IMR-90 (cell line): ENCODE data around the gene AUTS2. TPM values are rescaled to one million over a fixed set of nuclear protein-coding genes. Genes with fewer than 3 reads are reported as not detected.

Experiments
- ATAC-seq: fragments of 200-7000 bp; cut with Tn5 transposase; 2 replicates; pipeline ENCODE4 v1.9.1; 2020; ENCODE audit warnings: low read depth, mild to moderate bottlenecking, moderate library complexity
- BruUV-seq: library from RNA; stranded (reverse); fragments of 400-500 nt; replicated peaks from 2 replicates; lab custom pipeline; 2021; lab: Mats Ljungman, UMichigan
- CTCF ChIA-PET: fragments of 300-600 bp; formaldehyde crosslinking; extraction: SDS; loops from one replicate; lab custom pipeline; 2021; ENCODE audit warnings: antibody characterized with exemption; lab: Yijun Ruan, JAX
- POLR2A ChIA-PET: fragments of 300-600 bp; sonication (Branson Sonifier 250); formaldehyde crosslinking; loops from one replicate; lab custom pipeline; 2022; ENCODE audit warnings: antibody characterized with exemption; ENCODE audit not compliant: unreplicated experiment; lab: Charles Lee
- DNase-seq: peaks from one replicate; pipeline ENCODE4 v3.0.0; 2013
- H2AFZ ChIP-seq: replicated peaks from 2 replicates; pipeline ENCODE3; 2013; ENCODE audit warnings: low read length, mild to moderate bottlenecking; ENCODE audit not compliant: poor library complexity
- H2AK5ac ChIP-seq: 2 replicates; pipeline ENCODE4 v1.6.1; 2013; ENCODE audit warnings: low read depth, low read length, inconsistent platforms
- H2AK9ac ChIP-seq: replicated peaks from 2 replicates; pipeline ENCODE3; 2013; ENCODE audit warnings: mild to moderate bottlenecking, low read depth, low read length, moderate library complexity; ENCODE audit not compliant: poor library complexity
- H2BK120ac ChIP-seq: 2 replicates; pipeline ENCODE4 v1.6.1; 2013; ENCODE audit warnings: low read depth, low read length, inconsistent platforms
- H2BK15ac ChIP-seq: 3 replicates; pipeline ENCODE4 v1.6.1; 2013; ENCODE audit warnings: low read depth, low read length, inconsistent platforms
- H2BK20ac ChIP-seq: 2 replicates; pipeline ENCODE4 v1.6.1; 2013; ENCODE audit warnings: low read depth, mild to moderate bottlenecking, inconsistent platforms, low read length, moderate library complexity
- H2BK5ac ChIP-seq: 2 replicates; pipeline ENCODE4 v1.6.1; 2013; ENCODE audit warnings: mild to moderate bottlenecking, low read depth, low read length, inconsistent platforms; ENCODE audit not compliant: poor library complexity, severe bottlenecking
- H3K14ac ChIP-seq: replicated peaks from 2 replicates; pipeline ENCODE4 v1.6.1; 2013; ENCODE audit warnings: low read depth, low read length, inconsistent platforms
- H3K18ac ChIP-seq: 2 replicates; pipeline ENCODE4 v1.6.1; 2013; ENCODE audit warnings: low read depth, low read length, control low read depth
- H3K23ac ChIP-seq: 2 replicates; pipeline ENCODE4 v1.6.1; 2013; ENCODE audit warnings: low read depth, low read length, inconsistent platforms
- H3K27ac ChIP-seq: 2 replicates; pipeline ENCODE4 v1.5.1; 2013; ENCODE audit warnings: mild to moderate bottlenecking, control low read depth, low read length; ENCODE audit not compliant: insufficient read depth
- H3K27me3 ChIP-seq: 2 replicates; pipeline ENCODE4 v1.6.1; 2013; ENCODE audit warnings: low read length; ENCODE audit not compliant: control insufficient read depth, insufficient read depth
- H3K36me3 ChIP-seq: 2 replicates; pipeline ENCODE4 v1.6.1; 2013; ENCODE audit warnings: low read length, mixed read lengths; ENCODE audit not compliant: control insufficient read depth, insufficient read depth
- H3K4ac ChIP-seq: 2 replicates; pipeline ENCODE4 v1.6.1; 2013; ENCODE audit warnings: low read depth, low read length, inconsistent platforms
- H3K4me1 ChIP-seq: 2 replicates; pipeline ENCODE4 v1.6.1; 2013; ENCODE audit warnings: low read length, mixed read lengths; ENCODE audit not compliant: control insufficient read depth, insufficient read depth
- H3K4me2 ChIP-seq: 2 replicates; pipeline ENCODE4 v1.6.1; 2013; ENCODE audit warnings: low read depth, mild to moderate bottlenecking, control low read depth, low read length, moderate library complexity
- H3K4me3 ChIP-seq: 2 replicates; pipeline ENCODE4 v1.5.1; 2013; ENCODE audit warnings: low read depth, mild to moderate bottlenecking, control low read depth, low read length, moderate library complexity; ENCODE audit not compliant: insufficient read depth
- H3K56ac ChIP-seq: 2 replicates; pipeline ENCODE4 v1.6.1; 2013; ENCODE audit warnings: low read length, inconsistent platforms; ENCODE audit not compliant: insufficient read depth; ENCODE audit errors: extremely low read depth
- H3K79me1 ChIP-seq, 2 experiments: 2 replicates each; pipeline ENCODE4 v1.6.1; 2013; ENCODE audit warnings: low read length in 2 of 2, inconsistent platforms in 1 of 2, low read depth in 1 of 2
- H3K9ac ChIP-seq: 2 replicates; pipeline ENCODE4 v1.6.1; 2013; ENCODE audit warnings: low read depth, low read length, control low read depth
- H3K9me1 ChIP-seq: 2 replicates; pipeline ENCODE4 v1.6.1; 2013; ENCODE audit warnings: low read length, inconsistent platforms; ENCODE audit not compliant: insufficient read depth
- H3K9me3 ChIP-seq: 2 replicates; pipeline ENCODE4 v1.6.1; 2013; ENCODE audit warnings: low read length; ENCODE audit not compliant: control insufficient read depth, insufficient read depth
- H4K20me1 ChIP-seq: 2 replicates; pipeline ENCODE4 v1.6.1; 2013; ENCODE audit warnings: low read length, inconsistent platforms; ENCODE audit not compliant: insufficient read depth
- H4K5ac ChIP-seq: 2 replicates; pipeline ENCODE4 v1.6.1; 2013; ENCODE audit warnings: mild to moderate bottlenecking, low read depth, low read length, control low read depth
- H4K8ac ChIP-seq, 2 experiments: 2 replicates each; pipeline ENCODE4 v1.6.1; 2013; ENCODE audit warnings: low read depth in 2 of 2, low read length in 2 of 2, control low read depth in 1 of 2, inconsistent platforms in 1 of 2
- H4K91ac ChIP-seq: 2 replicates; pipeline ENCODE4 v1.6.1; 2013; ENCODE audit warnings: low read depth, low read length, inconsistent platforms; ENCODE audit not compliant: insufficient read depth
- BHLHE40 ChIP-seq: fragments of 150-350 bp; IDR thresholded peaks from 2 replicates; pipeline ENCODE4 v1.6.1; 2016; ENCODE audit warnings: mild to moderate bottlenecking, low read depth, low read length
- CHD1 ChIP-seq: IDR thresholded peaks from 2 replicates; pipeline ENCODE4 v1.6.1; 2012; ENCODE audit warnings: low read depth, low read length, improper control_type of control experiment
- FOS ChIP-seq: fragments of 150-350 bp; IDR thresholded peaks from 2 replicates; pipeline ENCODE4 v1.6.1; 2016; ENCODE audit warnings: low read depth, low read length
- MAFK ChIP-seq: IDR thresholded peaks from 2 replicates; pipeline ENCODE4 v1.6.1; 2012; ENCODE audit warnings: low read depth, low read length, improper control_type of control experiment
- MAZ ChIP-seq: IDR thresholded peaks from 2 replicates; pipeline ENCODE4 v1.6.1; 2012; ENCODE audit warnings: low read depth, mild to moderate bottlenecking, low read length, improper control_type of control experiment, moderate library complexity, borderline replicate concordance
- RCOR1 ChIP-seq: IDR thresholded peaks from 2 replicates; pipeline ENCODE4 v1.6.1; 2012; ENCODE audit warnings: mild to moderate bottlenecking, low read length, improper control_type of control experiment; ENCODE audit not compliant: insufficient replicate concordance
- RFX5 ChIP-seq: IDR thresholded peaks from 2 replicates; pipeline ENCODE4 v1.8.0; 2012; ENCODE audit warnings: low read depth, mild to moderate bottlenecking, low read length, moderate library complexity
- SMC3 ChIP-seq: fragments of 150-350 bp; IDR thresholded peaks from 2 replicates; pipeline ENCODE4 v1.6.1; 2016; ENCODE audit warnings: low read depth, mild to moderate bottlenecking, antibody characterized with exemption, low read length, moderate library complexity
- WGBS, 2 experiments: methylation state at CpG; one replicate each; pipeline versions ENCODE4 v1.1.5 to v1.1.7; 2013; ENCODE audit warnings: missing lambda C conversion rate in 2 of 2; ENCODE audit not compliant: insufficient read length in 1 of 2; ENCODE audit errors: extremely low coverage in 2 of 2; 5-methylcytosine and 5-hydroxymethylcytosine counted together
- dilution Hi-C: fragments of 300-500 bp; cut with HindIII; formaldehyde crosslinking; loops from one replicate; pipeline ENCODE4 v1.14.3; 2018; ENCODE audit warnings: low sequenced_read_pairs; ENCODE audit not compliant: unreplicated experiment
- in situ Hi-C: fragments of 300-500 bp; cut with MboI; formaldehyde crosslinking; loops from 3 replicates; pipeline ENCODE4 v1.14.3; 2019; ENCODE audit warnings: low sequenced_read_pairs, inconsistent platforms, mixed read lengths
- intact Hi-C: fragments of 100-400 bp; cut with micrococcal nuclease; formaldehyde crosslinking; loops from 2 replicates; pipeline ENCODE4 v1.10.0; 2022
- polyA plus RNA-seq, 3 experiments: library from polyadenylated mRNA; depleted of rRNA; stranded (reverse); fragments of >200 nt; gene quantifications; 2 replicates each; pipeline ENCODE4 v1.2.3, GENCODE V29; 2012; ENCODE audit warnings: low replicate concordance in 1 of 3
- total RNA-seq: library from RNA; depleted of rRNA; stranded (reverse); fragments of >200 nt; gene quantifications from 2 replicates; pipeline ENCODE4 v1.2.3, GENCODE V29; 2012
- TF ChIP-seq, protein P1 (sequence below): fragments of 150-350 bp; IDR thresholded peaks from 2 replicates; pipeline ENCODE4 v1.6.1; 2017; ENCODE audit warnings: mild to moderate bottlenecking, antibody characterized with exemption, low read length, low read depth

AUTS2 gene
- total and polyA plus RNA-seq, 2 of the 4 experiments (the other 2 are of a cell fraction): 0.90 to 3.0 TPM

DNA sequence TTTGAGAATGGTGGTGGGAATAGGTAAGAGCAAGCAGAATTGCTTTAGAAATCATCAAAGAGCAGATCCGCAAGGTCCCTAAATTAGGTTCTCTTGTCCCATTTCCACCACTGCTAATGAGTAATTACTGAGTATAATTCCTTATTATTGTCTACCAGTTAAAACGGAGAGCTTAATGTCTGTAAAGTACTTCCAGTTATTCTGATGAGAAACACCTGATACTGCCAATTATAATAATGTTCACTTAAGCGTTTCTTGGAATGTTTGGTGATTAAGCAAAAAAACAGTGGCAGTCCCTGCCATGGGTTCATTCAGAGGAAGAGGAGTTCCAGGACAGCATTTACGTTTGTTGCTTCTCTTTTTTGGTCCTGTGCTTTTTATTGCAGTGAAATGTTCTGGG, 1175.1 kb downstream of the AUTS2 start:
- no peak overlapping the region for H2BK15ac ChIP-seq
- POLR2A ChIA-PET: no interaction called here
- H2AK5ac ChIP-seq: no peak overlapping the region
- H4K20me1 ChIP-seq: no peaks in the 10 kb centered on the region
- H3K9ac ChIP-seq: no peak overlapping the region
- intact Hi-C loops: no loop called here
- no TSS peak for BruUV-seq
- CTCF ChIA-PET: no interaction called here
- dilution Hi-C loops: no loop called here
- no peak overlapping the region for H3K4me2 ChIP-seq
- WGBS, 2 experiments: 60% methylated on average over 1 of the region's 4 CpGs; no CpG with 5 or more reads in 1 of the 2 experiments
- H3K27me3 ChIP-seq: no peaks in the 10 kb centered on the region
- H3K23ac ChIP-seq: no peak overlapping the region
- no peaks in the 10 kb centered on the region for H3K4me1 ChIP-seq
- no peaks in the 10 kb centered on the region for H3K9me1 ChIP-seq
- no peak overlapping the region for H2BK5ac ChIP-seq
- no peak overlapping the region for H2BK20ac ChIP-seq
- DNase-seq (no peak), ATAC-seq (no peak)
- no peaks in the 10 kb centered on the region for H3K9me3 ChIP-seq
- no peak overlapping the region for H2AFZ ChIP-seq
- no peak overlapping the region for H4K91ac ChIP-seq
- in situ Hi-C loops: no loop called here
- no peak overlapping the region for H3K27ac ChIP-seq
- no peak overlapping the region for H2BK120ac ChIP-seq
- H4K5ac ChIP-seq: no peak overlapping the region
- H3K18ac ChIP-seq: no peak overlapping the region
- no peak overlapping the region for H3K56ac ChIP-seq
- H3K4ac ChIP-seq: no peak overlapping the region
- H3K4me3 ChIP-seq: no peak overlapping the region
- H3K36me3 ChIP-seq: peaks cover 9% of the 10 kb centered on the region
- H4K8ac ChIP-seq: no peak overlapping the region
- TF ChIP-seq BHLHE40: no peak
- TF ChIP-seq, protein P1, sequence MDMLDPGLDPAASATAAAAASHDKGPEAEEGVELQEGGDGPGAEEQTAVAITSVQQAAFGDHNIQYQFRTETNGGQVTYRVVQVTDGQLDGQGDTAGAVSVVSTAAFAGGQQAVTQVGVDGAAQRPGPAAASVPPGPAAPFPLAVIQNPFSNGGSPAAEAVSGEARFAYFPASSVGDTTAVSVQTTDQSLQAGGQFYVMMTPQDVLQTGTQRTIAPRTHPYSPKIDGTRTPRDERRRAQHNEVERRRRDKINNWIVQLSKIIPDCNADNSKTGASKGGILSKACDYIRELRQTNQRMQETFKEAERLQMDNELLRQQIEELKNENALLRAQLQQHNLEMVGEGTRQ: no peak
- no peak for TF ChIP-seq MAFK
- TF ChIP-seq RFX5: no peak
- no peak for TF ChIP-seq CHD1
- TF ChIP-seq MAZ: no peak
- TF ChIP-seq FOS: no peak
- no peak for TF ChIP-seq SMC3
- TF ChIP-seq RCOR1: no peak
- H3K14ac ChIP-seq: no peak overlapping the region
- no peak overlapping the region for H2AK9ac ChIP-seq
- H3K79me1 ChIP-seq: no peaks in the 10 kb centered on the region
